Measurements from ENCODE around the gene SKI.

SKI gene

DNA sequence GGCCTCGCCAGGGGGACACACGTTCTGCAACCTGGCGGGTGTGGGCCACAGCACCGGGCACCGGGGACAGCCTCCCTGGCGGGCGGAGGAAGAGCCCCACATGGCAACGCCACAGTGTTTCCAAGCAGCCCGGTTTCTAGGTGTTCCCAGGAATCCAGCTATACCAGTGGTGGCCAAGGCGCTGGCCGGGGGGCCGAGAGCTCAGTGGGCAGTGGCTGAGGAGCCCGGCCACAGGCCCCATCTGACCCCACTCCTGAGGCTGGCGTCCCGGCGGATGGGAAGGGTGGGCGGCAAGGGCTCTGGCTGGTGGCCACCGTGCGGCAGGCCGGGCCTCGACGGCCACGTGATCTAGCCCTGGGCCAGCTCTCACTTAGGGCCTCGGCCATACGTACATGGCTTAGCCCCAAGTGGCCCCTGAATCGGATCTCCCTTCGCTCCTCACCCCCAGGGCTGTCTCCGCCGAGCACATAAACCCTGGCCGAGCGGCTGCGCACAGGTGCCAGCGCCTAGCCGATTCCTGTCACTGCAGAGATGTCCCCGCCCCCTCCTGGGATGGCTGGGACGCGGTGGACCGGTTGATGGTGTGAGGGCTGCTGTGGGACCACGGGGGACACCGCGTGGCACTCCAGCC is 94.6 kb downstream of the SKI start:
- TF ChIP-seq GATA2 (IDR thresholded peaks at IDR 0.05; ENCODE audit: low read depth, low read length), result no peak
- TF ChIP-seq GATA3 (IDR thresholded peaks at IDR 0.05; ENCODE audit: low read depth, low read length), result no peak

DNA sequence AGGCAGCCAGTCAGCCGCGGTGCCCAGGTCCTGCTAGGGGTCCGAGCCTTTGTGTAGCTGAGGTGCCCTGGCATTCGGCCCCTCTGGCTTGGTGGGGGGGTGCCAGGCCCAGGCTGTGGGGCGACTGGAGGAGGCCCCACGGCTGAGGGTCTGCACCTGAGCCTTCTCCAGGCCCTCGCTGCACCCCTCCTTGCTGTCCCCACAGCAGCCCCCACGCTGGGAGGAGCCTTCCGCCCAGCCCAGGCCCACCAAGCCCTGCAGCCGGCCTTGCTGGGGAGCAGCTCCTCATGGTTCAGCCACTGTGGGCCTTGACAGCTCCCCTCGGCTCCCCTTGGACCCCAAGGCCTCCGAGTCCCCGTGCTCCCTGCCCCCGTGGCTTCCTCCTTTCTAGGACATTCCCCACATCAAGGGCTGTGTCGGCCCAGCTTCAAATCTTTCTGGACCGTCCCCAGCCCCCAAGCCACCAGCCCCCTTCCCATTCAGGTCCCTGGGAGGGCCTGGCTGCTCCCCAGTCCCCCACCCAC is 95.4 kb downstream of the SKI start:
- TF ChIP-seq GATA3 (IDR thresholded peaks at IDR 0.05; ENCODE audit: low read depth, low read length) (no peak), GATA2 (IDR thresholded peaks at IDR 0.05; ENCODE audit: low read depth, low read length) (no peak)

DNA sequence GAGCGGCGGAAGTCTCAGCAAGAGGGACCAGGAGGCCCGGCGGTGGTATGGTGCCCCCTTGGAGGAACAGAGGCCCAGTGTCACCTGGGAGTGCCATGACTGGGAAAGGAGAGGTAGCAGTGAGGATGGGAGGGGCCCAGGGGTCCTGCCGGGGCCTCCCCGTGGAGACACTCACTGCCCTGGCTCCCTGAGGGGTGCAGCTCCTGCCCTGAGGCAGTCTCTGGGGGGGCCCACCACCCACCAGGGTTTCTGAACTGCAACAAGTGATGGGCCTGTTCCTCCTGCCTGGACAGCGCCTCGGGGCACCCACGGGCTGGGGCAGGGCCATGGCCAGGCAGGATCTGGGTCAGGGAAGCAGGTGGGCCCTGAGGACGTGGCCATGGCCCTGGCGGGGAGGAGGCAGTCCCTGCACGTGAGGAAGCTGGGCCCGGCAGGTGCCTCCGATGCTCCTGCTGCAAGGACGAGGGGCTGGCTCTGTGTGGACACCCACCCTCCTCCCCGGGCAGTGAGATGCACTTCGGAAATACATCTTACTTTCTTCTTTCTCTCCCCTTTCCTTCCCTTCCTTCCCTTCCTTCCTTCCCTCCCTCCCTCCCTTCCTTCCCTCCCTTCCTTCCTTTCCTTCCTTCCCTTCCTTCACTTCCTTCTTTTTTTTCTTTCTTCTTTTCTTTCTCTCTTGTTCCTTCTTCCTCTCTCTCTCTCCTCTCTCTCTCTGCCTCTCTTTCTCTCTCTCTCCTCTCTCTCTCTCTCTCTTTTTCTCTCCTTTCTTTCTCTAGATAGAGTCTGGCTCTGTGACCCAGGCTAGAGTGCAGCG is 96.6 kb downstream of the SKI start:
- TF ChIP-seq GATA2 (IDR thresholded peaks at IDR 0.05; ENCODE audit: low read depth, low read length) (no peak), GATA3 (IDR thresholded peaks at IDR 0.05; ENCODE audit: low read depth, low read length) (no peak)

DNA sequence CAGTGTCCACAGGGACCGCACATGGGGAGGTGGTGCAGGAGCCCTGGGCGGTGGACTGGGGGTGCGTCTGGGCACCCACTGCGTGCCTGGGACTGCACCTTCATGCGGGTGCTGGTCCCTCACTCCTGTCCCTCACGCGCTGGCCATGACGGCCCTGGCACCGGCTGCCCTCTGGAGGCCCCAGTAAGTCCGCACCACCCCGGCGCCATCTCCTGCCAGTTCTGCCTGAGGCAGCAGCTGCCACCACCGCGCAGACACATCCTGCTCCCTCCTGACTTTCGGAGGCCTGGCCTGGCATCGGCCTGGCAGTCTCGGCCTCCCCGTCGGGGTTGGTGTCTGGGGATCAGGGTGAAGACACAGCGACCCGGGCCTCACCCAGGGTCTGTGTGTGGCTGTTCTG is 98.4 kb downstream of the SKI start:
- TF ChIP-seq GATA2 (IDR thresholded peaks at IDR 0.05; ENCODE audit: low read depth, low read length) (no peak), GATA3 (IDR thresholded peaks at IDR 0.05; ENCODE audit: low read depth, low read length) (no peak)

DNA sequence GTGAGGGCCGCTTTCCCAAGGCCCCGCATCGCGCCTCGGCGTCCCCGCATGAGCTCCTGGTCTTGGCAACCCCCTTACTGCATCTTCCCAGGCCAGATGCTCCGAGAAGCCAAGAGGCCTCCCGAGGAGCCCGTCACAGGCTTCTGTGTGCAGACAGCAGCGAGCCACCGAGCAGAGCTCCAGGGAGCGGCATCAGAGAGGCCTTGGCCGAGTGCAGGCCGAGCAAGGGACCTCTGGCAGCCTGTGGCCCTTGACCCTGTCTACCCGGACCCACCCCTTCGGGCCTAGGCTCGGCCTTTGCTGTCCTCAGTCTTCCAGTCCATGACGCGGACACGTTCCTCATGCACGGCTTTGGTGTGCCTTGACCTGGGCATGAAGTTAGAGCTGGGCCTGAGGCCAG is 99.7 kb downstream of the SKI start:
- TF ChIP-seq GATA2 (IDR thresholded peaks at IDR 0.05; ENCODE audit: low read depth, low read length), result no peak

DNA sequence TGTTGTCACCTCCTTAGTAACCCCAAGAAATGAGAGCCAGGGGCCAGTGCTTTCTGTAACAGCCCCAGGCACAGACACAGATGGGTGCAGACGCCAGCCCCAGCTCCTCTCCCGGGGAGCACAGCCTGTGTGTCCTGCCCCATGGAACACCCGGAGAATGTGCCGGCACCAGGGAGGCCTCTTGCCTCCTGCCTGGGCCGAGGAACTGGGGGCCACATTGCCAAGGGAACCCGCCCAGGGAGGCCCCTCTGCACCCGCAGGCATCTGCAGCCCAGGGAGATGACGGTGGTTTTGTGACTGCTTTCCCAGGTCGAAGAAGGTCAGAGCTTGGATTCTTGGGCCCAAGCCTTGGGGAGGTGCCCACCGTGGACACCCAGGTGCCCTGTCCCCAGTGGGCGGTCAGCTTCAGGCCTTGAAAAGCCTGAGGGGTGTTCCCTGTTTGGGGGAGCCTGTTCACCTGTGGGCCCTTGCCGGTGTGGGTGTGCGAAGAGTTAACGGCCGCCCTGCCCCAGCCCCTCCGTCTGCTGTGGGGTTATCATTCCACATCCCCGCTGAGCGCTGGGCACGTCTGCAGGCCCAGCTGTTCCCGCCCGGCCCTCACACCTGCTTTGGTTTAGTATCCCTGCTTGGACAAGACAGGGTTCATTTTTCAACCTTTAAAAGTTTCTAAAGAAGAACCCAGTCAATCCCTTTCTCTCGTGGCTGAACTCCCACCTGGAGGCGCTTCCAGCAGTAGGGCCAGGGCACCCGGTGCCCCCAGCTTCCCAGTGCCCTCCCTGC is 100.7 kb downstream of the SKI start:
- TF ChIP-seq GATA2 (IDR thresholded peaks at IDR 0.05; ENCODE audit: low read depth, low read length) (no peak), GATA3 (IDR thresholded peaks at IDR 0.05; ENCODE audit: low read depth, low read length) (no peak)

DNA sequence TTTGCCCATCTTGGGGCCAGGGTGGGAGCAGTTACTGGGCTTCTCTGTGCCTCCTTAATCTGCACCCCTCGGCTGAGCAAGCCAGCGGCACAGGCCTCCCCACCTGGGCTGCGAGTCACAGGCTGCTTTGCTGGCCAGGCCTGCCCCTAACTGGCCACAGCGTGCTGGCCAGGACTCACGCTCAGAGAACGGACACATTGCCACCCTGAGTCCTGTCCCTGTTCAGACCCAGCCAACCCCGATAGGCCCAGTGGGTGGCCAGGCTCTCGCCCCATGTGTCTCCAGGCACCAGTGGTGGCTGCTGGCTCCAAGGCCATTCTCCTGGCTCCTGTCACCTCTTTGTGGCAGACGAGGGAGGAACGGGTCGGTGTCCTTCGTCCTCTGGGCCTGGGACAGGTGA is 101.9 kb downstream of the SKI start:
- TF ChIP-seq GATA3 (IDR thresholded peaks at IDR 0.05; ENCODE audit: low read depth, low read length) (no peak), GATA2 (IDR thresholded peaks at IDR 0.05; ENCODE audit: low read depth, low read length) (no peak)

DNA sequence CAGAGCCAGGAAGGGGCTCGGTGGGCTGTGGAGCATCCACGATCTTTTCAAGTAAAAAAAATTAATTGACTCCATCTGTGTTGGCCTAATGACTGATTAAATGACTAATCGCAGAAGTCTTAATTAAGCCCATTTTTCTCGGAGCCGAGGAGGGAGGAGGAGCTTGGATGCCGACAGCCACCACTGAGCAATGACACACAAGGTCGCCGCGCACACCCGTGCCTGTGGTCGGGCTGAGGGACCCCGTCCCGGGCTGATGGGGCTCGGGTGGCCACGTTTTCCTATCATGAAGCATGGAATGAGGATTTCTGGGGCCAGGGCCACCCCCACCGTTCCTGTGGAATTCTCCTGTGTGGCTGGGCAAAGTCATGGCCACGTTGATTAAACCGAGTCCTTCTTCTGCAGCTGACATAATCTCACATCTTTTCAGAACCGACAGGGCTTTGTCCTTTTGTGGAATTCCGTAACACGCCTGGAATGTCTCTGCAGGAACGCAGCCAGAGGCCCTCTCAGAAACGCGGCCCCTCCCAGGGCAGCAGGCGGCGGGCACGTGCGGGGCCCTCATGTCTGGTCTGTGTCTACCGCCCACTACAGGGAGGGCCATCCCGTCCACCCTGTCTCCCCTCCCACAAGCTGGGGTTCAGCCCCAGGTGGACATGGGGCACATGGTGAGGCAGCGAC is 102.5 kb downstream of the SKI start:
- no peak for TF ChIP-seq GATA2 (IDR thresholded peaks at IDR 0.05; ENCODE audit: low read depth, low read length)
- no peak for TF ChIP-seq GATA3 (IDR thresholded peaks at IDR 0.05; ENCODE audit: low read depth, low read length)

DNA sequence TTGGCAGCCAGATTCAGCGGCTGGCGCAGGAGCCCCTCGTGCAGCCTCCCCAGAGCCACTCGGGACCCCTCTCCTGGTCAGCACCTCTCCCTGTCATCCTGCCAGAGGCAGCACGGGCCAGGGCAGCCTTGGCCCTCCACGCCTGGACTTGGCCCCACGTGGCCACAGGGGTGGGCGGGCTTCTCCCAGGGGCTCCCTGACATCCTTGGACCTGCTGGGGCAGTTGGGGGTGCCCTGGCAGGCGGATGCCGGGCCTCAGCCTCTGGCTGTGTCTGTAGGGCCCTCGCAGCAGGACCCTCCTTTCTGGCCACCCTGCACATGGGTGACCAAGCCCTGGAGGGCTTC is 103.1 kb downstream of the SKI start:
- no peak for TF ChIP-seq GATA2 (IDR thresholded peaks at IDR 0.05; ENCODE audit: low read depth, low read length)

DNA sequence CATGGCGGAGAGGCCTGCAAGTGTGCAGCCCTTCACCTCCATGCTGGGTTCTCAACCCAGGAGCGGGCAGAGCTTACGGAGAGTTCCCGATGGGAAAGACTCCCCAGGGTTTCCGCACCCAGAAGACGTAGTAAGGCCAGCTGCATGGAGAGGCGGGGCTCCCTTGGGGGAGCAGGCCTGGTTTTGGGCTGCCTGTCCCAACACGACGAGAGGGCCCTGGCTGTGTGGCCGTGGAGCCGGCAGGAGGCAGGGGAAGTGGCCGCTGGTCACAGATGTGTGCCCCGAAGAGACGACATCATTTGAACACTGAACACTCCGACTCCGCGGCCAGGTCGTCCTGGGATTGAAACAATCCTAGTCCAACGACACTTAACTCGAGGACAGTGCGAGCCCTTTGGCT is 106.2 kb downstream of the SKI start:
- TF ChIP-seq GATA2 (IDR thresholded peaks at IDR 0.05; ENCODE audit: low read depth, low read length) (no peak), GATA3 (IDR thresholded peaks at IDR 0.05; ENCODE audit: low read depth, low read length) (no peak)

DNA sequence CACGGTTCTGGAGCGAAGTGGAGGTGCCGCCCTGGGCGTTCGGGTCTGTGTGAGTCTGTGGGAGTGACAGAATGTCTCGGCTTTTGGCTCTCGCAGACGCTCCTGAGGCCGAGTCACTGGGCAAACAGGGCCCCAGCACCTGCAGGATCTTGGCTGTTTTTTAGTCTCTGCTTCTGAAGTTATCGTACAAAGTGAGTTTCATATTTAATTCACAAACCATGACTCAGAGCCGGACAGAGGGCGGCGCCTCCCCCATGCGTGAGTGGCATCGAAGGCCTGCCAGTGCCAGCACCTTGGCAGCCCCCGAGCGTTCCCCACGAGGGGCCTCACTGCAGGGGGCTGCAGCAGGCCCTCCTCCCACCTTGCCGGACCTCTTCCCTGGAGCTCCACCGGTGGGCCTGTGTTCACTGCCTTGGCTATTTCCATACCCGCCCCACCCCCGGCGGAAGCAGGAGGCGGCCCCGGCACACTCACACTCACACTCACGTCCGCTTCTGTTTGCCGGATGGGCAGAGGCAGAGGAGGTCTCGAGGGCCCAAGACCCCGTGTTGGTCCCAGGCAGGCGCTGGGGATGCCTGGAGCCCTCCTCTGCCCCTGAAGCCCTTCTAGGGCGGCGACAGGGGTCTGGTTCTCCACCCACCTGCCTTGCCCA is 106.9 kb downstream of the SKI start:
- TF ChIP-seq GATA2 (IDR thresholded peaks at IDR 0.05; ENCODE audit: low read depth, low read length) (no peak), GATA3 (IDR thresholded peaks at IDR 0.05; ENCODE audit: low read depth, low read length) (no peak)

DNA sequence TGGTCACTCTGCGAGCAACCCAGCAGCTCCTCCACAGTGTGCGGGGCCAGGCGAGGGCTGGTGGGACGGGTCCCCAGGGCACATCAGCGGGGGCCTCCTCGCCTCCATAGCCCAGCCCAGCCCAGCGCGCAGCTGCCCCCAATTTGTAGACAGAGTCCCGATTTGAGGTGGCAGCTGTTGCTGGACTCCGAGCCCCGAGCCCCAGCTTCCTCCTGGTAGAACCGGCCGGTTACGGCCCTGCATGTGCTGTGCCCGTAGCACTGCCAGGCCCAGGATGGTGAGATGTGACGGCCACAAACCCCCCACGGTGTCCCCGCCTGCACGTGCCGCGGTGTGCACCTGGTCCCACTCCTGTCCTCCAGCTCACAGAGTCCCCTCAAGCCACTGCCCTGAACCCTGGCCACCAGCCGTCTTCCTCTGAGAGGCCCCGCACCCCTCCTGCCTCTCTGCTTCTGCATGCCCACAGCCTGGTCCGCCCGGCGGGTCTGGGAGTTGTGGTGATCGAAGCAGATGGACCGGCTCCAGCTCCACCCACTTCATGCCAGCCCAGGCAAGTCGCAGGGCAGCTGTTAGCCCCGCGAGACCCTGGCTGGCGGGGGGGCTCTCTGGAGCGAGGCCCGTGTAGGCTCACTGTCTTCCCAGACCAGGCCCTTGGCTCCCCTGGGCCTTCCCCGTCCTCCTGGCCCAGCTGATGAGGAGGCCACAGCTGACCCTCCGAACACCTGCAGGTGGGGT is 107.8 kb downstream of the SKI start:
- no peak for TF ChIP-seq GATA3 (IDR thresholded peaks at IDR 0.05; ENCODE audit: low read depth, low read length)
- TF ChIP-seq GATA2 (IDR thresholded peaks at IDR 0.05; ENCODE audit: low read depth, low read length), result no peak

DNA sequence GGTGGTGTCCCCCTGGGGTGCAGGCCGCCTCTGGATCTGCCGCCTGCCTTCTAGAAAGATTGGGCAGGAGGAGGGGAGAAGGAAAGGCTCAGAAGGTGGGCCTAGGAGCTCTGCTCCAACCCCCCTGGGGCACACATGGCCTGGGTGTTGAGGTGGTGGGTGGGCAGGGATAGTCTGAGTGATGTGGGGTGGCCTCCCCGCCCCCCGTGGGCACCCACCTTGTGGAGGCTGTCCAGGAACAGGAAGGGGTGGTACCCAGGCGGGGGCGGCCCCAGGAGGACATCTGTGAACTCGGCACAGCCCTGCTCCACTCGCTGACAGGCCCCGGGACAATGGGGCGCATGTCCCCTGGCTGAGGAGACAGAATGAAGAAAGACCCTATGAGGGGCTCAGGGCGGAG is 108.4 kb downstream of the SKI start:
- TF ChIP-seq GATA2 (IDR thresholded peaks at IDR 0.05; ENCODE audit: low read depth, low read length) (no peak), GATA3 (IDR thresholded peaks at IDR 0.05; ENCODE audit: low read depth, low read length) (no peak)

All from SH-SY5Y (cell line).